Suprapubic skin (tissue), 4 donors: ENCODE measurements around the gene TSHZ2. TPM values are rescaled to one million over a fixed set of nuclear protein-coding genes. Genes with fewer than 3 reads are reported as not detected.

Experiments used
- DNase-seq, 2 donors: peaks; one replicate each; pipeline ENCODE4 v3.0.0-alpha.2; 2019; ENCODE audit warnings: low spot score in 2 of 2
- H3K27ac ChIP-seq: fragments of 200-600 bp; sonication (generic); one replicate; pipeline ENCODE4 v1.5.1; 2019
- H3K27me3 ChIP-seq: fragments of 200-600 bp; sonication (generic); one replicate; pipeline ENCODE4 v1.5.1; 2019
- H3K36me3 ChIP-seq: fragments of 200-600 bp; sonication (generic); one replicate; pipeline ENCODE4 v1.5.1; 2019
- H3K4me1 ChIP-seq: fragments of 200-600 bp; sonication (generic); one replicate; pipeline ENCODE4 v1.5.1; 2019
- H3K4me3 ChIP-seq: fragments of 200-600 bp; sonication (generic); one replicate; pipeline ENCODE4 v1.5.1; 2019; ENCODE audit warnings: mild to moderate bottlenecking
- H3K9me3 ChIP-seq: fragments of 200-600 bp; sonication (generic); one replicate; pipeline ENCODE4 v1.5.1; 2019
- CTCF ChIP-seq, 2 donors: fragments of 200-600 bp in 1 of 2; fragments of 450-650 bp in 1 of 2; sonication (generic) in 1 of 2; IDR thresholded peaks; one replicate each; pipeline ENCODE4 v1.5.1; 2016 to 2019; ENCODE audit warnings: antibody characterized with exemption in 2 of 2, mild to moderate bottlenecking in 1 of 2, moderate library complexity in 1 of 2
- EP300 ChIP-seq: sonication (generic); formaldehyde crosslinking; IDR thresholded peaks from one replicate; pipeline ENCODE4 v1.6.1; 2017; ENCODE audit warnings: antibody characterized with exemption
- POLR2A ChIP-seq, 2 donors: fragments of 450-650 bp; IDR thresholded peaks; one replicate each; pipeline ENCODE4 v1.6.1; 2017; ENCODE audit warnings: antibody characterized with exemption in 2 of 2, mild to moderate bottlenecking in 2 of 2, moderate library complexity in 2 of 2
- POLR2AphosphoS5 ChIP-seq, 3 donors: sonication (generic); formaldehyde crosslinking; IDR thresholded peaks; one replicate each; pipeline ENCODE4 v1.6.1; 2017; ENCODE audit warnings: antibody characterized with exemption in 3 of 3
- WGBS: methylation state at CpG from one replicate; pipeline ENCODE4 v1.1.5; 2018; 5-methylcytosine and 5-hydroxymethylcytosine counted together
- total RNA-seq, 4 donors: library from RNA; depleted of rRNA; stranded (reverse); fragments of >200 nt; gene quantifications; one replicate each; pipeline ENCODE4 v1.1.0, GENCODE V29; 2016

TSHZ2 gene
- total RNA-seq, 4 donors from 2014 or later = 10.2 to 24.7 (median 19.2) TPM

DNA sequence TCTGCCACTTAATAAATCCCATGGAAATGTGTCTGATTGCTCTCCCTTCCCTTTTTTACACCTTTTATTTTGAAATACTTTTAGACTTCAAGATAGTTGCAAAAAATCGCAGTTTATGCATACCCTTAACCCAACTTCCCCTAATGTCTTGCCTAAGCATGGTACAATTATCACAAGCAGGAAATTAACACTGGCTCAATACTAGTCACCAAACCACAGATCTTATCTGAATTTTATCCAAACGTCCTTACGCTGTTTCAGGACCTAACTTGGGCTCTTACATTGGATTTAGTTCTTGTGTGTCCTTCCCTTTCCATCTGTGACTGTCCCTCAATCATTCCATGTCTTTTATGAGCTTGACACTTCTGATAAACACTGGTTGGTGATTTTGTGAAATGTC, 475.2 kb downstream of the TSHZ2 start:
- Histone ChIP-seq H3K36me3 (no peaks in the 10 kb centered on the region), H3K27me3 (no peaks in the 10 kb centered on the region), H3K27ac (no peak overlapping the region), H3K4me3 (no peak overlapping the region), H3K9me3 (peaks cover 9% of the 10 kb centered on the region), H3K4me1 (no peaks in the 10 kb centered on the region)
- TF ChIP-seq CTCF (IDR thresholded peaks at IDR 0.05) (no peak), POLR2AphosphoS5 (IDR thresholded peaks at IDR 0.05) (no peak), POLR2A (IDR thresholded peaks at IDR 0.05) (no peak), EP300 (no peak)
- 79% methylated on average over 3 of the region's 3 CpGs for WGBS
- DNase-seq = no peak

DNA sequence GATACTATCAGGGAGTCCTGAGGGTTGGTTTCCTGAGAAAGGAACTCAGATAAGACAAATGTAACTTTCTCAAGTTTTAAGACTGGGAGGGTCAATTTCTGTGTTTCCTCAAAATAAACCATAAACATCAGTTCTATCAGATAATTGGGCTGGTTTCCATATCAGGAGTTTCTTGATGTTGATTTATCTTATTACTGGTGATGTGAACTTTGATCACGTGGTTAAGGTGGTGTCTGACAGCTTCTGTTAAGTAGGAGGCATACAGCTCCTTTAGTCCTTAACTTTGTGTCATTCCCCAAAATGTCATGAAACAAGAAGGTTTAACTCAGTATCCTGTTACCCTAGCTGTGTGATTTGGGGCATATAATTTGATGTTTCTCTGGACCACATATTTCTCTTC, 476.3 kb downstream of the TSHZ2 start:
- H3K27ac ChIP-seq = no peak overlapping the region
- no peaks in the 10 kb centered on the region for H3K4me1 ChIP-seq
- no peaks in the 10 kb centered on the region for H3K27me3 ChIP-seq
- no peak overlapping the region for H3K4me3 ChIP-seq
- 90% methylated on average over 1 of the region's 1 CpG for WGBS
- DNase-seq = no peak
- H3K36me3 ChIP-seq = no peaks in the 10 kb centered on the region
- TF ChIP-seq CTCF (IDR thresholded peaks at IDR 0.05) (no peak), EP300 (no peak), POLR2A (IDR thresholded peaks at IDR 0.05) (no peak), POLR2AphosphoS5 (IDR thresholded peaks at IDR 0.05) (no peak)
- peaks cover 9% of the 10 kb centered on the region for H3K9me3 ChIP-seq

- H3K4me3 ChIP-seq = no peak overlapping the region
- DNase-seq = no peak
- no peaks in the 10 kb centered on the region for H3K27me3 ChIP-seq
- TF ChIP-seq EP300 (no peak), CTCF (IDR thresholded peaks at IDR 0.05) (no peak), POLR2AphosphoS5 (IDR thresholded peaks at IDR 0.05) (no peak), POLR2A (IDR thresholded peaks at IDR 0.05) (no peak)
- H3K27ac ChIP-seq = no peak overlapping the region
- H3K36me3 ChIP-seq = no peaks in the 10 kb centered on the region
- H3K9me3 ChIP-seq = peaks cover 9% of the 10 kb centered on the region
- H3K4me1 ChIP-seq = no peaks in the 10 kb centered on the region
Observed at GRCh38 chr20:53448875-53449274, 476.7 kb downstream of the TSHZ2 start.

- Histone ChIP-seq H3K27ac (no peak overlapping the region), H3K4me3 (no peak overlapping the region), H3K36me3 (no peaks in the 10 kb centered on the region), H3K27me3 (no peaks in the 10 kb centered on the region), H3K4me1 (no peaks in the 10 kb centered on the region), H3K9me3 (peaks cover 7% of the 10 kb centered on the region)
- TF ChIP-seq POLR2AphosphoS5 (IDR thresholded peaks at IDR 0.05) = no peak
- TF ChIP-seq CTCF (IDR thresholded peaks at IDR 0.05) = no peak
- TF ChIP-seq EP300 = no peak
- TF ChIP-seq POLR2A (IDR thresholded peaks at IDR 0.05) = no peak
- 94% methylated on average over 4 of the region's 4 CpGs for WGBS
- DNase-seq = no peak
Observed at GRCh38 chr20:53453076-53453475, 480.9 kb downstream of the TSHZ2 start.

GRCh38 chr20:53454675-53455276, 482.6 kb downstream of the TSHZ2 start:
- no peak overlapping the region for H3K4me3 ChIP-seq
- 91% methylated on average over 6 of the region's 6 CpGs for WGBS

More at GRCh38 chr20:53454675-53455276, 482.6 kb downstream of the TSHZ2 start:
- Histone ChIP-seq H3K27ac (no peak overlapping the region), H3K9me3 (no peaks in the 10 kb centered on the region), H3K4me1 (no peaks in the 10 kb centered on the region), H3K27me3 (no peaks in the 10 kb centered on the region), H3K36me3 (no peaks in the 10 kb centered on the region)
- no peak for TF ChIP-seq POLR2AphosphoS5 (IDR thresholded peaks at IDR 0.05)
- TF ChIP-seq EP300 = no peak
- no peak for TF ChIP-seq CTCF (IDR thresholded peaks at IDR 0.05)
- TF ChIP-seq POLR2A (IDR thresholded peaks at IDR 0.05) = no peak
- DNase-seq = no peak
